OCI-LY1 (cell line): ENCODE data around the gene NKD1.

Source experiments
- CTCF ChIP-seq: fragments of 200-600 bp; sonication (generic), shearing (Covaris generic); IDR thresholded peaks from 2 replicates; pipeline ENCODE4 v1.5.1; 2017; ENCODE audit warnings: mild to moderate bottlenecking, antibody characterized with exemption, low read length, moderate library complexity, mixed read lengths
- EZH2 ChIP-seq: fragments of 200-600 bp; sonication (generic), shearing (Covaris generic); IDR thresholded peaks from 2 replicates; pipeline ENCODE4 v1.8.0; 2017; ENCODE audit warnings: borderline replicate concordance, mixed run types, mild to moderate bottlenecking, antibody characterized with exemption, low read length, moderate library complexity, mixed read lengths

- no peak for TF ChIP-seq CTCF
- no peak for TF ChIP-seq EZH2
Observed at GRCh38 chr16:50635505-50636392, 87.6 kb downstream of the NKD1 start.
